HCT116 (cell line): ENCODE data around the gene TMEM38B. TPM values are rescaled to one million over a fixed set of nuclear protein-coding genes. Genes with fewer than 3 reads are reported as not detected.

Source experiments
- ATAC-seq: fragments of 200-7000 bp; cut with Tn5 transposase; 2 replicates; pipeline ENCODE4 v1.9.1; 2020; ENCODE audit warnings: mild to moderate bottlenecking, moderate library complexity
- Bru-seq: library from RNA; stranded (reverse); fragments of 400-500 nt; gene quantifications from one replicate; lab custom pipeline; 2021; lab: Mats Ljungman, UMichigan
- BruChase-seq, 2 experiments: library from RNA; stranded (reverse); fragments of 400-500 nt; gene quantifications; one replicate each; lab custom pipeline; 2021; lab: Mats Ljungman, UMichigan
- BruUV-seq: library from RNA; stranded (reverse); fragments of 400-500 nt; replicated peaks from 2 replicates; lab custom pipeline; 2021; lab: Mats Ljungman, UMichigan
- CTCF ChIA-PET: fragments of 300-600 bp; sonication (Branson Sonifier 250); formaldehyde crosslinking; loops from one replicate; lab custom pipeline; 2021; ENCODE audit warnings: antibody characterized with exemption; lab: Charles Lee
- POLR2A ChIA-PET: fragments of 300-600, 350-600 bp; sonication (Branson Sonifier 250); formaldehyde crosslinking; loops from one replicate; lab custom pipeline; 2021; ENCODE audit warnings: antibody characterized with exemption; lab: Charles Lee
- RAD21 ChIA-PET, 2 experiments: fragments of 300-600 bp; sonication (Branson Sonifier 250); formaldehyde crosslinking; loops; one replicate each; lab custom pipeline; 2023; ENCODE audit warnings: low total read pairs in 2 of 2; ENCODE audit not compliant: uncharacterized antibody in 2 of 2, unreplicated experiment in 2 of 2, low non-redundant PET in 1 of 2; lab: Charles Lee
- DNase-seq: peaks from one replicate; pipeline ENCODE4 v3.0.0-alpha.2; 2010; ENCODE audit warnings: low read depth, low spot score
- H2AFZ ChIP-seq: fragments of 200-600 bp; shearing (Covaris generic), sonication (generic); 2 replicates; pipeline ENCODE4 v1.6.1; 2017; ENCODE audit warnings: low read depth, mixed run types, mixed read lengths, antibody characterized with exemption, low read length; ENCODE audit not compliant: poor library complexity, severe bottlenecking
- H3K27ac ChIP-seq: 2 replicates; pipeline ENCODE4 v1.5.1; 2012; ENCODE audit warnings: low read depth, low read length
- H3K27me3 ChIP-seq: fragments of 200-600 bp; sonication (generic); 2 replicates; pipeline ENCODE4 v1.6.1; 2016; ENCODE audit warnings: mixed run types, low read length, mixed read lengths; ENCODE audit not compliant: insufficient read depth
- H3K36me3 ChIP-seq, 2 experiments: fragments of 200-500 bp in 1 of 2; fragments of 200-600 bp in 1 of 2; sonication (Bioruptor generic) in 1 of 2; sonication (generic) in 1 of 2; 2 replicates each; pipeline versions ENCODE4 v1.5.1 to v1.6.1; 2014 to 2016; ENCODE audit warnings: low read length in 2 of 2, inconsistent platforms in 1 of 2, mixed read lengths in 1 of 2, mixed run types in 1 of 2; ENCODE audit not compliant: insufficient read depth in 2 of 2, control insufficient read depth in 1 of 2
- H3K4me1 ChIP-seq, 2 experiments: fragments of 200-600 bp in 1 of 2; sonication (generic) in 1 of 2; 2 replicates each; pipeline versions ENCODE4 v1.5.1 to v1.6.1; 2012 to 2017; ENCODE audit warnings: low read length in 2 of 2, inconsistent platforms in 1 of 2, mild to moderate bottlenecking in 1 of 2, mixed read lengths in 1 of 2, mixed run types in 1 of 2, moderate library complexity in 1 of 2; ENCODE audit not compliant: insufficient read depth in 2 of 2, control insufficient read depth in 1 of 2
- H3K4me2 ChIP-seq: fragments of 200-600 bp; sonication (generic); 2 replicates; pipeline ENCODE4 v1.6.1; 2017; ENCODE audit warnings: mixed run types, low read length, mixed read lengths
- H3K4me3 ChIP-seq, 2 experiments: fragments of 200-600 bp in 1 of 2; sonication (generic) in 1 of 2; replicated peaks in 1 of 2; 2 replicates each; pipeline ENCODE4 v1.5.1; 2011 to 2016; ENCODE audit warnings: low read length in 2 of 2, control low read depth in 1 of 2, low read depth in 1 of 2, mild to moderate bottlenecking in 1 of 2, mixed read lengths in 1 of 2, mixed run types in 1 of 2
- H3K79me2 ChIP-seq: fragments of 200-600 bp; sonication (generic); 2 replicates; pipeline ENCODE4 v1.6.1; 2017; ENCODE audit warnings: mild to moderate bottlenecking, mixed run types, low read length, moderate library complexity, mixed read lengths; ENCODE audit not compliant: insufficient read depth
- H3K9ac ChIP-seq: fragments of 200-600 bp; sonication (generic); 2 replicates; pipeline ENCODE4 v1.6.1; 2016; ENCODE audit warnings: low read length, mixed read lengths
- H3K9me2 ChIP-seq: fragments of 200-600 bp; sonication (generic), shearing (Covaris generic); 2 replicates; pipeline ENCODE4 v1.6.1; 2017; ENCODE audit warnings: mixed run types, mild to moderate bottlenecking, moderate library complexity; ENCODE audit not compliant: insufficient read depth
- H3K9me3 ChIP-seq, 2 experiments: fragments of 200-500 bp in 1 of 2; fragments of 200-600 bp in 1 of 2; sonication (Bioruptor generic) in 1 of 2; sonication (generic) in 1 of 2; 2 replicates each; pipeline ENCODE4 v1.6.1; 2014 to 2017; ENCODE audit warnings: low read length in 2 of 2, mixed read lengths in 2 of 2, inconsistent platforms in 1 of 2, low read depth in 1 of 2, mild to moderate bottlenecking in 1 of 2, mixed run types in 1 of 2, moderate library complexity in 1 of 2; ENCODE audit not compliant: control insufficient read depth in 1 of 2, insufficient read depth in 1 of 2
- H4K20me1 ChIP-seq: fragments of 200-600 bp; sonication (generic), shearing (Covaris generic); 2 replicates; pipeline ENCODE4 v1.6.1; 2017; ENCODE audit warnings: mixed run types, mild to moderate bottlenecking, moderate library complexity; ENCODE audit not compliant: insufficient read depth
- JUND ChIP-seq: IDR thresholded peaks from 2 replicates; pipeline ENCODE4 v1.6.1; 2012
- POLR2A ChIP-seq: IDR thresholded peaks from 2 replicates; pipeline ENCODE4 v1.7.0; 2011; ENCODE audit warnings: borderline replicate concordance; ENCODE audit not compliant: insufficient read depth, insufficient read length; ENCODE audit errors: extremely low read depth
- POLR2AphosphoS5 ChIP-seq: IDR thresholded peaks from 2 replicates; pipeline ENCODE4 v1.6.1; 2011; ENCODE audit warnings: mild to moderate bottlenecking, low read depth, low read length, moderate library complexity
- SIN3A ChIP-seq: IDR thresholded peaks from 2 replicates; pipeline ENCODE4 v1.6.1; 2012; ENCODE audit warnings: low read depth
- SP1 ChIP-seq: IDR thresholded peaks from 2 replicates; pipeline ENCODE4 v1.6.1; 2012; ENCODE audit warnings: low read depth
- intact Hi-C: fragments of 100-400 bp; cut with micrococcal nuclease; formaldehyde crosslinking; loops from 2 replicates; pipeline ENCODE4 v1.10.0; 2022
- long read RNA-seq: library from polyadenylated mRNA; unstranded; transcript quantifications from one replicate; pipeline ENCODE4 v2.0.0, GENCODE V29; 2021; ENCODE audit not compliant: unreplicated experiment
- polyA plus RNA-seq: library from polyadenylated mRNA; unstranded; fragments of >200 nt; gene quantifications from 2 replicates; pipeline ENCODE4 v1.2.1, GENCODE V29; 2012; ENCODE audit warnings: missing spikeins
- total RNA-seq: library from RNA; stranded (reverse); gene quantifications from one replicate; pipeline ENCODE4 v1.2.1, GENCODE V29; 2021; ENCODE audit not compliant: unreplicated experiment
- TF ChIP-seq, protein P1 (sequence below), 3 experiments: fragments of 200-600 bp in 1 of 3; sonication (generic) in 1 of 3; IDR thresholded peaks in 2 of 3; conservative IDR thresholded peaks in 1 of 3; 2 replicates each; pipeline ENCODE4 v1.5.1; 2012 to 2017; ENCODE audit warnings: low read depth in 2 of 3, low read length in 2 of 3, antibody characterized with exemption in 1 of 3, borderline replicate concordance in 1 of 3, control low read depth in 1 of 3, mild to moderate bottlenecking in 1 of 3, mixed read lengths in 1 of 3, mixed run types in 1 of 3, moderate library complexity in 1 of 3; ENCODE audit not compliant: insufficient read depth in 1 of 3

The TMEM38B gene, protein sequence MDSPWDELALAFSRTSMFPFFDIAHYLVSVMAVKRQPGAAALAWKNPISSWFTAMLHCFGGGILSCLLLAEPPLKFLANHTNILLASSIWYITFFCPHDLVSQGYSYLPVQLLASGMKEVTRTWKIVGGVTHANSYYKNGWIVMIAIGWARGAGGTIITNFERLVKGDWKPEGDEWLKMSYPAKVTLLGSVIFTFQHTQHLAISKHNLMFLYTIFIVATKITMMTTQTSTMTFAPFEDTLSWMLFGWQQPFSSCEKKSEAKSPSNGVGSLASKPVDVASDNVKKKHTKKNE
- total RNA-seq (24.5 TPM), Bru-seq, nascent RNA (percentile 58 among the genes with signal in this experiment), BruChase-seq, experiment 1, labeled RNA remaining after a 6-hour chase (percentile 57 among the genes with signal in this experiment), BruChase-seq, experiment 2, labeled RNA remaining after a 2-hour chase (percentile 55 among the genes with signal in this experiment)
- polyA plus RNA-seq, result 9.6 and 10.2 TPM in 2 replicates
- long read RNA-seq, transcript TMEM38B-202 (6 exons, 3,525 nt), result major isoform, 58 of 75 reads
- long read RNA-seq, partial matches to known transcripts, result 3 of 75 reads
- long read RNA-seq, other reads (novel, unspliced or antisense), result 14 of 75 reads

- H3K4me2 ChIP-seq, result peak within 1 kb of the TSS; percentile 81
- H3K79me2 ChIP-seq, result peaks cover 37% of the 10 kb centered on the region
- peaks cover 17% of the 10 kb centered on the region for H3K27me3 ChIP-seq
- DNase-seq (peak; percentile 48), ATAC-seq (peak; percentile 88)
- peak within 1 kb of the TSS; percentile 62 for H3K9ac ChIP-seq
- no peak for TF ChIP-seq SP1
- peak; percentile 78 for TF ChIP-seq POLR2A
- TF ChIP-seq JUND, result no peak
- TF ChIP-seq SIN3A, result 0 out of 2 replicates have a peak, but pooled peaks have one; percentile 21
- TF ChIP-seq, protein P1, sequence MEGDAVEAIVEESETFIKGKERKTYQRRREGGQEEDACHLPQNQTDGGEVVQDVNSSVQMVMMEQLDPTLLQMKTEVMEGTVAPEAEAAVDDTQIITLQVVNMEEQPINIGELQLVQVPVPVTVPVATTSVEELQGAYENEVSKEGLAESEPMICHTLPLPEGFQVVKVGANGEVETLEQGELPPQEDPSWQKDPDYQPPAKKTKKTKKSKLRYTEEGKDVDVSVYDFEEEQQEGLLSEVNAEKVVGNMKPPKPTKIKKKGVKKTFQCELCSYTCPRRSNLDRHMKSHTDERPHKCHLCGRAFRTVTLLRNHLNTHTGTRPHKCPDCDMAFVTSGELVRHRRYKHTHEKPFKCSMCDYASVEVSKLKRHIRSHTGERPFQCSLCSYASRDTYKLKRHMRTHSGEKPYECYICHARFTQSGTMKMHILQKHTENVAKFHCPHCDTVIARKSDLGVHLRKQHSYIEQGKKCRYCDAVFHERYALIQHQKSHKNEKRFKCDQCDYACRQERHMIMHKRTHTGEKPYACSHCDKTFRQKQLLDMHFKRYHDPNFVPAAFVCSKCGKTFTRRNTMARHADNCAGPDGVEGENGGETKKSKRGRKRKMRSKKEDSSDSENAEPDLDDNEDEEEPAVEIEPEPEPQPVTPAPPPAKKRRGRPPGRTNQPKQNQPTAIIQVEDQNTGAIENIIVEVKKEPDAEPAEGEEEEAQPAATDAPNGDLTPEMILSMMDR (IDR thresholded peaks at IDR 0.05 in 2 of 3, conservative IDR thresholded peaks at IDR 0.05 in 1 of 3; ENCODE audit: borderline replicate concordance in 1 of 3, insufficient read depth in 1 of 3, low read depth in 2 of 3, low read length in 2 of 3), result no peak
- peak; percentile 75 for TF ChIP-seq POLR2AphosphoS5
- RAD21 ChIA-PET, result interaction anchor here in 1 of 2 experiments (0.6 to 0.8 kb wide), 2 partner anchors 24 to 938 kb away, joined by 3 to 4 read pairs; no protein-coding TSS in a partner anchor
- no TSS peak for BruUV-seq
- no peak within 1 kb of the TSS; the same call in 1 of the 2 replicates for H3K27ac ChIP-seq
- intact Hi-C loops, result loop anchor here (5.0 kb wide), 3 partner anchors 87 to 267 kb away; partner anchors contain the start of gene FKTN
- POLR2A ChIA-PET, result no interaction called here
- no peaks in the 10 kb centered on the region for H3K9me3 ChIP-seq
- no peaks in the 10 kb centered on the region for H3K9me2 ChIP-seq
- CTCF ChIA-PET, result no interaction called here
- H4K20me1 ChIP-seq, result no peaks in the 10 kb centered on the region
- peaks cover 5 to 17% of the 10 kb centered on the region in 2 experiments; a peak in 3 of 4 replicates for H3K4me1 ChIP-seq
- H3K4me3 ChIP-seq, result peak within 1 kb of the TSS; percentile 67 to 75
- H2AFZ ChIP-seq, result peak within 1 kb of the TSS; percentile 90
- H3K36me3 ChIP-seq, result no peaks in the 10 kb centered on the region
Observed at GRCh38 chr9:105694190-105694847, at the start of gene TMEM38B. TSS of gene TMEM38B (plus strand) at chr9:105694541. CDS start at chr9:105694661, 120 bp downstream.
